ENCODE results near the gene RPS6KB2.
"Not testable (repeated sequence)": the region's sequence is repeated elsewhere in the genome, so short reads cannot be mapped to it uniquely, and the experiment has no call there.

RPS6KB2 gene

DNA sequence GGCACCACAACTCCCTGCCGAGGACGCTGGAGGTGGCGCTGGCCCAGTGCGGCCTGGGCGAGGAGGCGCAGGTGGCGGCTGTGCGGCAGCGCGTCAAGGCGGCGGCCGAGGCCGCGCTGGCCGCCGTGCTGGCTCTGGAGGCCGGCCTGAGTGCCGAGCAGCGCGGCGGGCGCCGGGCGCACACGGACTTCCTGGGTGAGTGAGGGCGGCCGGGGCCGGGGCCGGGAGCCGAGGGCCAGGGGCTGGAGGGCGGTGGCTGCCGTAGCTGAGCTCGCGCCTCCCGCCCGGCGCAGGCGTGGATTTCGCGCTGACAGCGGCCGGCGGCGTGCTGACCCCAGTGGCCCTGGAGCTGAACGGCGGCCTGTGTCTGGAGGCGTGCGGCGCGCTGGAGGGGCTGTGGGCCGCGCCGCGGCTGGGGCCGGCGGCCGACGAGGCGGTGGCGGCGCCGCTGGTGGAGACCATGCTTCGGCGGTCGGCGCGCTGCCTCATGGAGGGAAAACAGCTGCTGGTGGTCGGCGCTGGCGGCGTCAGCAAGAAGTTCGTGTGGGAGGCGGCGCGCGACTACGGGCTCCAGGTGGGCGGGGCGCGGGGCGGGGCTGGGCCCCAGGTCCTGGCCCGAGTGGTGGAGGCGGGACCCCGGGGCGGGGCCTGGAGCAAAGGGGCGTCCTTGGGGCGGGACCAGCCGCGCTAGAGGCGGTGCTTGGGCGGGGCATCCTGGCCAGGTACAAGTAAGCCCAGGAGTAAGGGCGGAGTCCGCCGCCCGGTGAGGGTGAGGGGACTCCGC is 7.5 kb upstream of the RPS6KB2 start:
- Histone ChIP-seq H3K4me1 (peaks cover 5 to 53% (median 48%) of the 10 kb centered on the region in 4 donors), H3K4me3 (peak overlapping the region; percentile 64 to 80), H3K36me3 (no peaks in the 10 kb centered on the region), H3K27ac (peak overlapping the region; percentile 93 to 95), H3K9me3 (no peaks in the 10 kb centered on the region), H3K27me3 (no peaks in the 10 kb centered on the region)
- DNase-seq, result peak; percentile 93 to 97
- intact Hi-C loops (cut with DNase I; ENCODE audit: low total_unique reads), result loop anchor here (5.0 kb wide), 1 partner anchor 46 kb away; the partner anchor contains the start of gene TMEM134
- TF ChIP-seq, protein P1, sequence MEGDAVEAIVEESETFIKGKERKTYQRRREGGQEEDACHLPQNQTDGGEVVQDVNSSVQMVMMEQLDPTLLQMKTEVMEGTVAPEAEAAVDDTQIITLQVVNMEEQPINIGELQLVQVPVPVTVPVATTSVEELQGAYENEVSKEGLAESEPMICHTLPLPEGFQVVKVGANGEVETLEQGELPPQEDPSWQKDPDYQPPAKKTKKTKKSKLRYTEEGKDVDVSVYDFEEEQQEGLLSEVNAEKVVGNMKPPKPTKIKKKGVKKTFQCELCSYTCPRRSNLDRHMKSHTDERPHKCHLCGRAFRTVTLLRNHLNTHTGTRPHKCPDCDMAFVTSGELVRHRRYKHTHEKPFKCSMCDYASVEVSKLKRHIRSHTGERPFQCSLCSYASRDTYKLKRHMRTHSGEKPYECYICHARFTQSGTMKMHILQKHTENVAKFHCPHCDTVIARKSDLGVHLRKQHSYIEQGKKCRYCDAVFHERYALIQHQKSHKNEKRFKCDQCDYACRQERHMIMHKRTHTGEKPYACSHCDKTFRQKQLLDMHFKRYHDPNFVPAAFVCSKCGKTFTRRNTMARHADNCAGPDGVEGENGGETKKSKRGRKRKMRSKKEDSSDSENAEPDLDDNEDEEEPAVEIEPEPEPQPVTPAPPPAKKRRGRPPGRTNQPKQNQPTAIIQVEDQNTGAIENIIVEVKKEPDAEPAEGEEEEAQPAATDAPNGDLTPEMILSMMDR (IDR thresholded peaks at IDR 0.05), result peak in 1 of 2 experiments; percentile 36

DNA sequence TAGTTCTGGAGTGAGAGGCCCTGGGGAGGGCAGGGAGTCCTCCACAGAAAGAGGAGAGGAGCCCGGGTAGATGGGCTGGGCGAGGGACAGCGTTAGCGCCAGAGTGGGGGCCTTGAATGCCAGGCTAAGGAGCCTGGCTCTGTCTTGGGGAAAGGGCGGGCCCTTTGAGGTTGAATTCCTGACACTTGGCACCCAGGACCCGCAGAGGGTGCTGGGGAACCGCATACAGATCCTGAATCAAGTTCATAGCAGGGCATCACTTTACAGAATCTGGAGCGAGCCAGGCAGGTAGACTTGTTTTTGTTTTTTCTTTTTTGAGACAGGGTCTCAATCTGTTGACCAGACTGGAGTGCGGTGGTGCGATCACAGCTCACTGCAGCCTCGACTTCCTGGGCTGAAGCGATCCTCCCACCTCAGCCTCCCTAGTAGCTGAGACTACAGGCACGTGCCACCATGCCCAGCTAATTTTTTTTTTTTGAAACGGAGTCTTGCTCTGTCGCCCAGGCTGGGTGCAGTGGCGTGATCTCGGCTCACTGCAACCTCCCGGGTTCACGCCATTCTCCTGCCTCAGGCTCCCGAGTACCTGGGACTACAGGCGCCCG is 6.8 kb upstream of the RPS6KB2 start:
- Histone ChIP-seq H3K4me3 (peak overlapping the region; percentile 64 to 80), H3K4me1 (peaks cover 5 to 46% (median 42%) of the 10 kb centered on the region in 4 donors), H3K27me3 (no peaks in the 10 kb centered on the region), H3K27ac (peak overlapping the region; percentile 93 to 95), H3K36me3 (no peaks in the 10 kb centered on the region), H3K9me3 (no peaks in the 10 kb centered on the region)
- no peak for DNase-seq
- intact Hi-C loops (cut with DNase I; ENCODE audit: low total_unique reads), result loop anchor here (5.0 kb wide), 1 partner anchor 46 kb away; the partner anchor contains the start of gene TMEM134
- TF ChIP-seq, protein P1 (IDR thresholded peaks at IDR 0.05), result no peak

DNA sequence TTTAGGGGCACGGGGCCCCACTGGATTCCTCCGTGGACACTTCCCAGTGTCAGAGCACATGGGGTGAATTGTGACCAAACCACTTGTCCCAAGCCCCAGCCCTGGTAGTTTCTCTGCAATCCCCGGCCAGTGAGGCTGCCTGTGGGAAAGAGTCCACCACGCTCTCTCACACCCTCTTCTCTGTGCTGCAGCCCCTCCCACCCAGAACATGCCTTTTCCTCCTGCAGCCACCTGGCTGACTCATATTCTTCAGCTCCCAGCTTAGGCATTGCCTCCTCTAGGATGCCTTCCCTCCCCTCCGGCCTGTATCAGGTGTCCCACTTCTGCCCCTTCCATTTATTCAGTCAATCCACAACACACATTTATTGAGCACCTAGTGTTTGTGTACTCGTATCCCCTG is 5.4 kb upstream of the RPS6KB2 start:
- TF ChIP-seq, protein P1 (IDR thresholded peaks at IDR 0.05), result no peak
- peaks cover 0 to 40% (median 33%) of the 10 kb centered on the region in 4 donors for H3K4me1 ChIP-seq
- H3K4me3 ChIP-seq, result no peak overlapping the region
- H3K9me3 ChIP-seq, result no peaks in the 10 kb centered on the region
- no peak for DNase-seq
- no peak overlapping the region for H3K27ac ChIP-seq
- intact Hi-C loops (cut with DNase I; ENCODE audit: low total_unique reads), result loop anchor here (5.0 kb wide), 1 partner anchor 44 kb away; the partner anchor contains the start of gene TMEM134
- H3K27me3 ChIP-seq, result no peaks in the 10 kb centered on the region
- no peaks in the 10 kb centered on the region for H3K36me3 ChIP-seq

DNA sequence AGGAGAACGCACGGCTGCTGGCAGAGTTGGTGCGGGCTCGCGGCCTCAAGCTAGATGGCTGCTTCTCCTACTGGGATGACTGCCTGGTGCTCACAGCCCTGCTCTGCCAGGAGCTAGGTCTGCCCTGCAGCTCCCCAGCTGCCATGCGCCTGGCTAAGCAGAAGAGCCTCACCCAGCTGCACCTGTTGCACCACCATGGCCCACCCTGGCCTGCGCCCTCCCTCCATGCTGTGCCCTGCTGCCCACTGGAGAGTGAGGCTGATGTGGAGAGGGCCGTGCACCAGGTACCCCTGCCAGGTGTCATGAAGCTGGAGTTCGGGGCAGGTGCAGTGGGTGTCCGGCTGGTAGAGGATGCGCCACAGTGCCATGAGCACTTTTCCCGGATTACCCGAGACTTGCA is 4.8 kb upstream of the RPS6KB2 start:
- Histone ChIP-seq H3K9me3 (no peaks in the 10 kb centered on the region), H3K4me1 (peaks cover 0 to 35% (median 27%) of the 10 kb centered on the region in 4 donors), H3K36me3 (no peaks in the 10 kb centered on the region), H3K27me3 (no peaks in the 10 kb centered on the region), H3K4me3 (no peak overlapping the region), H3K27ac (no peak overlapping the region)
- TF ChIP-seq, protein P1 (IDR thresholded peaks at IDR 0.05), result no peak
- DNase-seq, result no peak
- intact Hi-C loops (cut with DNase I; ENCODE audit: low total_unique reads), result loop anchor here (5.0 kb wide), 1 partner anchor 44 kb away; the partner anchor contains the start of gene TMEM134

DNA sequence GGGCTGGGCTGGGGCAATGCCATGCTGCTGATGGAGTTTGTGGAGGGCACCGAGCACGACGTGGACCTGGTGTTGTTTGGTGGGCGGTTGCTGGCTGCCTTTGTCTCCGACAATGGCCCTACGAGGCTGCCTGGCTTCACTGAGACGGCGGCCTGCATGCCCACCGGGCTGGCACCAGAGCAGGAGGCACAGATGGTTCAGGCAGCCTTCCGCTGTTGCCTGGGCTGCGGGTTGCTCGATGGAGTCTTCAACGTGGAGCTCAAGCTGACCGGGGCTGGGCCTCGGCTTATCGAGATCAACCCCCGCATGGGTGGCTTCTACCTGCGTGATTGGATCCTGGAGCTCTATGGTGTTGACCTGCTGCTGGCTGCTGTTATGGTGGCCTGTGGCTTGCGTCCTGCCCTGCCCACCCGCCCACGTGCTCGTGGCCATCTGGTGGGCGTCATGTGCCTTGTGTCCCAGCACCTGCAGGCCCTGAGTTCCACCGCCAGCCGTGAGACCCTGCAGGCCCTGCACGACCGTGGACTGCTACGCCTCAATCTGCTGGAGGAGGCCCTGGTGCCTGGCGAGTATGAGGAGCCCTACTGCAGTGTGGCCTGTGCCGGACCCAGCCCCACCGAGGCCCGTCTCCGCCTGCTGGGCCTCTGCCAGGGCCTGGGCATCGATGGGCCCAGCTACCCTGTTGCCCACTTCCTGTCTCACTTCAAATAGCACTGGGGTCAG is 4.2 kb upstream of the RPS6KB2 start:
- Histone ChIP-seq H3K4me3 (no peak overlapping the region), H3K4me1 (peaks cover 0 to 34% (median 25%) of the 10 kb centered on the region in 4 donors), H3K9me3 (no peaks in the 10 kb centered on the region), H3K36me3 (no peaks in the 10 kb centered on the region), H3K27ac (no peak overlapping the region), H3K27me3 (no peaks in the 10 kb centered on the region)
- DNase-seq, result no peak
- intact Hi-C loops (cut with DNase I; ENCODE audit: low total_unique reads), result loop anchor here (5.0 kb wide), 1 partner anchor 43 kb away; the partner anchor contains the start of gene TMEM134
- TF ChIP-seq, protein P1 (IDR thresholded peaks at IDR 0.05), result no peak

DNA sequence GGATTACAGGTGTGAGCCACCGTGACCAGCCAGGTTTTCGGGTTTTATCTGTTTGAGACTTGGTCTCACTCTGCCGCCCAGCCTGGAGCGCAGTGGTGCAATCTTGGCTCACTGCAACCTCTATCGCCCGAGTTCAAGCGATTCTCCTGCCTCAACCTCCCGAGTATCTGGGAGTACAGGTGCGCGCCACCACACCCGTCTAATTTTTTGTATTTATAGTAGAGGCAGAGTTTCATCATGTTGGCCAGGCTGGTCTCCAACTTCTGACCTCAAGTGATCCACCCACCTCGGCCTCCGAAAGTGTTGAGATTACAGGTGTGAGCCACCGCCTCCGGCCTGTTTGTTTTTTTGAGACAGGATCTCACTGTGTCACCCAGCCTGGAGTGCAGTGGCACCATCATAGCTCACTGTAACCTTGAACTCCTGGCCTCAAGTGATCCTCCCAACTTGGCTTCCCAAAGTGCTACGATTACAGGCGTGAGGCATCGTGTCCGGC is 882 bp upstream of the RPS6KB2 start:
- H3K9me3 ChIP-seq; intact Hi-C loops (cut with DNase I; ENCODE audit: low total_unique reads); DNase-seq; H3K27me3 ChIP-seq: not testable (repeated sequence)
- H3K36me3 ChIP-seq, result peaks cover 23 to 26% (median 23%) of the 10 kb centered on the region in 3 donors
- H3K4me1 ChIP-seq, result peaks cover 0 to 25% (median 18%) of the 10 kb centered on the region in 4 donors
- H3K4me3 ChIP-seq, result peak overlapping the region; percentile 63 to 77
- peak overlapping the region; percentile 84 to 87 for H3K27ac ChIP-seq
